HG02840 (cell line): ENCODE data around the gene GLYAT.
"Not testable (repeated sequence)": the region's sequence is repeated elsewhere in the genome, so short reads cannot be mapped to it uniquely, and the experiment has no call there.

Experiments
- ATAC-seq: cut with Tn5 transposase; IDR thresholded peaks from one replicate; pipeline ENCODE4 v1.9.1; 2021; ENCODE audit warnings: mild to moderate bottlenecking, moderate library complexity, moderate number of reproducible peaks; ENCODE audit not compliant: unreplicated experiment, low FRiP score

Gene GLYAT

GRCh38 chr11:58685973-58686722 is 45.6 kb downstream of the GLYAT start:
- ATAC-seq = no peak

GRCh38 chr11:58682660-58683059 is 49.1 kb downstream of the GLYAT start:
- not testable (repeated sequence) for ATAC-seq

DNA sequence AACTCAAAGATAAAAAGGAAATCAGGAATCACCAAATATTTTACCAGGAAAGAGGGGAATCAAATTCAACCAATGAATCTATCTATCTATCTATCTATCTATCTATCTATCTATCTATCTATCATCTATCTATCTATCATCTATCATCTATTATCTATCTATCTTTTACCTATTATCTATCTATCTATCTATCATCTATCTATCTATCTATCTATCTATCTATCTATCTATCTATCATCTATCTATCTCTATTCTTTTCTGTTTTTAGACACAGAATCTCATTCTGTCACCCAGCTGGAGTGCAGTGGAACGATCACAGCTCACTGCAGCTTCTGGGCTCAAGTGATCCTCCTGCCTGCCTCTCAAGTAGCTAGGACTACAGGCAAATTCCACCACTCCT is 54.2 kb downstream of the GLYAT start:
- not testable (repeated sequence) for ATAC-seq

DNA sequence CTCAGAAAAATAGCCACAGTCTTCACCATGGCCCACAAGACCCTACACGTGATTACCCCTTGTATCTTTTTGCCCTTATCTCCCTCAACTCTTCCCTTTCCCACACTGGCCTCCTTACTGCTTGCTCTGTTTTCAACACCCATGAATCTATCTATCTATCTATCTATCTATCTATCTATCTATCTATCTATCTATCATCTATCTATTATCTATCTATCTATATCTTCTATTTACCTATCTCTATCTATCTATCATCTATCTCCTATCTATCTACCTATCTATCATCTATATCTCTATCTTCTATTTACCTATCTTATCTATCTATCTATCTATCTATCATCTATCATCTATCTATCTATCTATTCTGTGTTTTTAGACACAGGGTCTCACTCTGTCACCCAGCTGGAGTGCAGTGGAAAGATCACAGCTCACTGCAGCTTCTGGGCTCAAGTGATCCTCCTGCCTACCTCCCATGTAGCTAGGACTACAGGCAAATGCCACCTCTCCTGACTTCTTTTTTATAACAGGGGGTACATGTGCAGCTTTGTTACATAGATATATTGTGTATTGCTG is 55.1 kb downstream of the GLYAT start:
- no peak for ATAC-seq

GRCh38 chr11:58675334-58676155 is 56.2 kb downstream of the GLYAT start:
- peak; percentile 82 for ATAC-seq

DNA sequence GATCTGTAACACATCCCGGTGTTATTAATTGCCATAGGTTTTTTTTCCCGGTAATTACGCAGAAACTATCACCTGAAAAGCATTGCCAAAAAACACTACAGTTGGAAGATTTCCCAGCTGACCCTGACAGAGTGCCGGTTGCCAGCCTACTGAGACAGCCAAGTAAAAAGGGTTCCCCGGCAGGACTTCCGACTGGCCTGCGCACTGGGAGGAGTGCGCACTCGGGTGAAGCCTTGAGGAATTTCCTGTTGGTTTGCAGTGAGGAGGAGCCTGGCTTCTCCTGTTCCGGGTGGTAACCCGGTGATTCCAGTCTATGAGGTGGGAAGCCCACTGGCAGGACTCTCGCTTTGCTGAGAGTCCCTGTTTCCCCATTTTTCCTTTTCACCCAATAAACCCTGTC is 57.1 kb downstream of the GLYAT start:
- no peak for ATAC-seq

- no peak for ATAC-seq
Observed at GRCh38 chr11:58671983-58672633, 59.6 kb downstream of the GLYAT start.

- ATAC-seq = no peak
Observed at GRCh38 chr11:58659910-58660570, 71.7 kb downstream of the GLYAT start.

DNA sequence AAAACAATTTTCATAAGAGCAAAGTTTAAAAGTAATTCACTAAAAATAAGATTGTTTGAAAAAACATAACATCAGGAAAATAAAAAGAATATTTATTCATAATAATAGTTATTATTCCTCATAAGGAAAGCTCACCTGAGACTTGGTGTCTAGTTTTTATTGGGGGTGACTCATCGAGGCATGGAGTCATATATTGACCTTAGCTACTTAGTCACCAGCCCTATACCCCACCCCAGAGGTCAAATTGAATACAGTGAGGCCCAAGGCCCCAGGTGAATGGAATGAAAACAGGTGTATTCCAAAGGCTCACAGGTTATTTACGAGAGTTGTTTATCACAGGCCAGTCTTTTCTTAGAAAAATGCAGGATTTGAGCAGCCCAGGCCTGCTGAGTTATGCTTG is 72.3 kb downstream of the GLYAT start:
- ATAC-seq = no peak
